IMR-90 (cell line): ENCODE results near the gene RPL4. TPM values are rescaled to one million over a fixed set of nuclear protein-coding genes. Genes with fewer than 3 reads are reported as not detected.

Experiments used
- ATAC-seq: fragments of 200-7000 bp; cut with Tn5 transposase; 2 replicates; pipeline ENCODE4 v1.9.1; 2020; ENCODE audit warnings: low read depth, mild to moderate bottlenecking, moderate library complexity
- BruUV-seq: library from RNA; stranded (reverse); fragments of 400-500 nt; replicated peaks from 2 replicates; lab custom pipeline; 2021; lab: Mats Ljungman, UMichigan
- CTCF ChIA-PET: fragments of 300-600 bp; formaldehyde crosslinking; extraction: SDS; loops from one replicate; lab custom pipeline; 2021; ENCODE audit warnings: antibody characterized with exemption; lab: Yijun Ruan, JAX
- POLR2A ChIA-PET: fragments of 300-600 bp; sonication (Branson Sonifier 250); formaldehyde crosslinking; loops from one replicate; lab custom pipeline; 2022; ENCODE audit warnings: antibody characterized with exemption; ENCODE audit not compliant: unreplicated experiment; lab: Charles Lee
- DNase-seq: peaks from one replicate; pipeline ENCODE4 v3.0.0; 2013
- H2AFZ ChIP-seq: replicated peaks from 2 replicates; pipeline ENCODE3; 2013; ENCODE audit warnings: low read length, mild to moderate bottlenecking; ENCODE audit not compliant: poor library complexity
- H2AK5ac ChIP-seq: 2 replicates; pipeline ENCODE4 v1.6.1; 2013; ENCODE audit warnings: low read depth, low read length, inconsistent platforms
- H2AK9ac ChIP-seq: replicated peaks from 2 replicates; pipeline ENCODE3; 2013; ENCODE audit warnings: mild to moderate bottlenecking, low read depth, low read length, moderate library complexity; ENCODE audit not compliant: poor library complexity
- H2BK120ac ChIP-seq: 2 replicates; pipeline ENCODE4 v1.6.1; 2013; ENCODE audit warnings: low read depth, low read length, inconsistent platforms
- H2BK15ac ChIP-seq: 3 replicates; pipeline ENCODE4 v1.6.1; 2013; ENCODE audit warnings: low read depth, low read length, inconsistent platforms
- H2BK20ac ChIP-seq: 2 replicates; pipeline ENCODE4 v1.6.1; 2013; ENCODE audit warnings: low read depth, mild to moderate bottlenecking, inconsistent platforms, low read length, moderate library complexity
- H2BK5ac ChIP-seq: 2 replicates; pipeline ENCODE4 v1.6.1; 2013; ENCODE audit warnings: mild to moderate bottlenecking, low read depth, low read length, inconsistent platforms; ENCODE audit not compliant: poor library complexity, severe bottlenecking
- H3K14ac ChIP-seq: replicated peaks from 2 replicates; pipeline ENCODE4 v1.6.1; 2013; ENCODE audit warnings: low read depth, low read length, inconsistent platforms
- H3K18ac ChIP-seq: 2 replicates; pipeline ENCODE4 v1.6.1; 2013; ENCODE audit warnings: low read depth, low read length, control low read depth
- H3K23ac ChIP-seq: 2 replicates; pipeline ENCODE4 v1.6.1; 2013; ENCODE audit warnings: low read depth, low read length, inconsistent platforms
- H3K27ac ChIP-seq: 2 replicates; pipeline ENCODE4 v1.5.1; 2013; ENCODE audit warnings: mild to moderate bottlenecking, control low read depth, low read length; ENCODE audit not compliant: insufficient read depth
- H3K27me3 ChIP-seq: 2 replicates; pipeline ENCODE4 v1.6.1; 2013; ENCODE audit warnings: low read length; ENCODE audit not compliant: control insufficient read depth, insufficient read depth
- H3K36me3 ChIP-seq: 2 replicates; pipeline ENCODE4 v1.6.1; 2013; ENCODE audit warnings: low read length, mixed read lengths; ENCODE audit not compliant: control insufficient read depth, insufficient read depth
- H3K4ac ChIP-seq: 2 replicates; pipeline ENCODE4 v1.6.1; 2013; ENCODE audit warnings: low read depth, low read length, inconsistent platforms
- H3K4me1 ChIP-seq: 2 replicates; pipeline ENCODE4 v1.6.1; 2013; ENCODE audit warnings: low read length, mixed read lengths; ENCODE audit not compliant: control insufficient read depth, insufficient read depth
- H3K4me2 ChIP-seq: 2 replicates; pipeline ENCODE4 v1.6.1; 2013; ENCODE audit warnings: low read depth, mild to moderate bottlenecking, control low read depth, low read length, moderate library complexity
- H3K4me3 ChIP-seq: 2 replicates; pipeline ENCODE4 v1.5.1; 2013; ENCODE audit warnings: low read depth, mild to moderate bottlenecking, control low read depth, low read length, moderate library complexity; ENCODE audit not compliant: insufficient read depth
- H3K56ac ChIP-seq: 2 replicates; pipeline ENCODE4 v1.6.1; 2013; ENCODE audit warnings: low read length, inconsistent platforms; ENCODE audit not compliant: insufficient read depth; ENCODE audit errors: extremely low read depth
- H3K79me1 ChIP-seq, 2 experiments: 2 replicates each; pipeline ENCODE4 v1.6.1; 2013; ENCODE audit warnings: low read length in 2 of 2, inconsistent platforms in 1 of 2, low read depth in 1 of 2
- H3K9ac ChIP-seq: 2 replicates; pipeline ENCODE4 v1.6.1; 2013; ENCODE audit warnings: low read depth, low read length, control low read depth
- H3K9me1 ChIP-seq: 2 replicates; pipeline ENCODE4 v1.6.1; 2013; ENCODE audit warnings: low read length, inconsistent platforms; ENCODE audit not compliant: insufficient read depth
- H3K9me3 ChIP-seq: 2 replicates; pipeline ENCODE4 v1.6.1; 2013; ENCODE audit warnings: low read length; ENCODE audit not compliant: control insufficient read depth, insufficient read depth
- H4K20me1 ChIP-seq: 2 replicates; pipeline ENCODE4 v1.6.1; 2013; ENCODE audit warnings: low read length, inconsistent platforms; ENCODE audit not compliant: insufficient read depth
- H4K5ac ChIP-seq: 2 replicates; pipeline ENCODE4 v1.6.1; 2013; ENCODE audit warnings: mild to moderate bottlenecking, low read depth, low read length, control low read depth
- H4K8ac ChIP-seq, 2 experiments: 2 replicates each; pipeline ENCODE4 v1.6.1; 2013; ENCODE audit warnings: low read depth in 2 of 2, low read length in 2 of 2, control low read depth in 1 of 2, inconsistent platforms in 1 of 2
- H4K91ac ChIP-seq: 2 replicates; pipeline ENCODE4 v1.6.1; 2013; ENCODE audit warnings: low read depth, low read length, inconsistent platforms; ENCODE audit not compliant: insufficient read depth
- BHLHE40 ChIP-seq: fragments of 150-350 bp; IDR thresholded peaks from 2 replicates; pipeline ENCODE4 v1.6.1; 2016; ENCODE audit warnings: mild to moderate bottlenecking, low read depth, low read length
- CEBPB ChIP-seq: IDR thresholded peaks from 2 replicates; pipeline ENCODE4 v1.6.1; 2012; ENCODE audit warnings: low read depth, low read length, improper control_type of control experiment
- CHD1 ChIP-seq: IDR thresholded peaks from 2 replicates; pipeline ENCODE4 v1.6.1; 2012; ENCODE audit warnings: low read depth, low read length, improper control_type of control experiment
- FOS ChIP-seq: fragments of 150-350 bp; IDR thresholded peaks from 2 replicates; pipeline ENCODE4 v1.6.1; 2016; ENCODE audit warnings: low read depth, low read length
- MAFK ChIP-seq: IDR thresholded peaks from 2 replicates; pipeline ENCODE4 v1.6.1; 2012; ENCODE audit warnings: low read depth, low read length, improper control_type of control experiment
- MXI1 ChIP-seq: IDR thresholded peaks from 2 replicates; pipeline ENCODE4 v1.6.1; 2012; ENCODE audit warnings: low read depth, mild to moderate bottlenecking, low read length, moderate library complexity, borderline replicate concordance
- RAD21 ChIP-seq: IDR thresholded peaks from 2 replicates; pipeline ENCODE4 v1.6.1; 2012; ENCODE audit warnings: low read length, improper control_type of control experiment
- RCOR1 ChIP-seq: IDR thresholded peaks from 2 replicates; pipeline ENCODE4 v1.6.1; 2012; ENCODE audit warnings: mild to moderate bottlenecking, low read length, improper control_type of control experiment; ENCODE audit not compliant: insufficient replicate concordance
- WGBS, 2 experiments: methylation state at CpG; one replicate each; pipeline versions ENCODE4 v1.1.5 to v1.1.7; 2013; ENCODE audit warnings: missing lambda C conversion rate in 2 of 2; ENCODE audit not compliant: insufficient read length in 1 of 2; ENCODE audit errors: extremely low coverage in 2 of 2; 5-methylcytosine and 5-hydroxymethylcytosine counted together
- dilution Hi-C: fragments of 300-500 bp; cut with HindIII; formaldehyde crosslinking; loops from one replicate; pipeline ENCODE4 v1.14.3; 2018; ENCODE audit warnings: low sequenced_read_pairs; ENCODE audit not compliant: unreplicated experiment
- in situ Hi-C: fragments of 300-500 bp; cut with MboI; formaldehyde crosslinking; loops from 3 replicates; pipeline ENCODE4 v1.14.3; 2019; ENCODE audit warnings: low sequenced_read_pairs, inconsistent platforms, mixed read lengths
- intact Hi-C: fragments of 100-400 bp; cut with micrococcal nuclease; formaldehyde crosslinking; loops from 2 replicates; pipeline ENCODE4 v1.10.0; 2022
- polyA plus RNA-seq, 3 experiments: library from polyadenylated mRNA; depleted of rRNA; stranded (reverse); fragments of >200 nt; gene quantifications; 2 replicates each; pipeline ENCODE4 v1.2.3, GENCODE V29; 2012; ENCODE audit warnings: low replicate concordance in 1 of 3
- total RNA-seq: library from RNA; depleted of rRNA; stranded (reverse); fragments of >200 nt; gene quantifications from 2 replicates; pipeline ENCODE4 v1.2.3, GENCODE V29; 2012
- TF ChIP-seq, protein P1 (sequence below): conservative IDR thresholded peaks from 2 replicates; pipeline ENCODE4 v1.5.1; 2012; ENCODE audit warnings: mild to moderate bottlenecking, low read depth, low read length, improper control_type of control experiment

The RPL4 gene
- total and polyA plus RNA-seq, 2 of the 4 experiments (the other 2 are of a cell fraction): 4,083 to 13,244 TPM

DNA sequence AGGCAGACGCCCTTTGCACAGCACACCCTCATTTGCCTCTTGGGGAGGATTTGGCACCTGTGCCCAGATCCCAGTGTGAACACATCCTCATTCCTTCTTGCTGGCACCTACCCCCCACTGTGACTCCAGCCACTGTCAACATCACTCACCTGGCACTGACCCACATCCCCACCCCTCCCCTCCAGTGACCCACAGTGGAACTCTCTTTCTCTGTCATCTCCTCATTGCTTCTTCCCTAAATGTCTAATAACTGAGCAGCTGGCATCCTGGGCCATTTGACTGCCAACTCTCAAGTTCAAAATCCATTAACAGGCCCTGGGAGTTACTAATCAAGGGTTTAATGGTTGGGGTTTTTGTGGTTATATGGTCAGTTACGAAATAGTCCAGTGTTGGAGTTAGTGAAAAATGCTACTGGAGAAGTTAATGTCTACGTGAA, 21.5 kb downstream of the RPL4 start:
- Histone ChIP-seq H2BK15ac (no peak overlapping the region), H3K9ac (no peak overlapping the region), H3K9me3 (no peaks in the 10 kb centered on the region), H2AFZ (no peak overlapping the region), H4K91ac (no peak overlapping the region), H3K36me3 (peaks cover 36% of the 10 kb centered on the region), H3K27me3 (no peaks in the 10 kb centered on the region), H3K56ac (no peak overlapping the region), H4K8ac (no peak overlapping the region), H2AK5ac (no peak overlapping the region), H3K79me1 (peaks cover 41 to 43% of the 10 kb centered on the region in 2 experiments), H3K27ac (no peak overlapping the region), H2AK9ac (no peak overlapping the region), H3K4me1 (peaks cover 5% of the 10 kb centered on the region; the same call in 1 of the 2 replicates), H4K20me1 (peaks cover 6% of the 10 kb centered on the region), H3K4ac (no peak overlapping the region), H2BK5ac (no peak overlapping the region), H3K23ac (no peak overlapping the region), H3K14ac (no peak overlapping the region), H2BK20ac (no peak overlapping the region), H3K18ac (no peak overlapping the region), H4K5ac (no peak overlapping the region), H3K4me2 (no peak overlapping the region), H3K9me1 (peaks cover 18% of the 10 kb centered on the region), H2BK120ac (no peak overlapping the region), H3K4me3 (no peak overlapping the region)
- intact Hi-C loops (no loop called here), in situ Hi-C loops (loop anchor here (25.0 kb wide), 1 partner anchor 571 kb away; no protein-coding TSS in a partner anchor), dilution Hi-C loops (no loop called here)
- ChIA-PET POLR2A (no interaction called here), CTCF (no interaction called here)
- peak; percentile 14; the same call in 1 of the 2 replicates for ATAC-seq
- BruUV-seq: no TSS peak
- TF ChIP-seq CHD1 (no peak), FOS (no peak), BHLHE40 (no peak), MAFK (no peak), MXI1 (no peak), RAD21 (no peak), RCOR1 (no peak), CEBPB (peak; percentile 55)
- TF ChIP-seq, protein P1, sequence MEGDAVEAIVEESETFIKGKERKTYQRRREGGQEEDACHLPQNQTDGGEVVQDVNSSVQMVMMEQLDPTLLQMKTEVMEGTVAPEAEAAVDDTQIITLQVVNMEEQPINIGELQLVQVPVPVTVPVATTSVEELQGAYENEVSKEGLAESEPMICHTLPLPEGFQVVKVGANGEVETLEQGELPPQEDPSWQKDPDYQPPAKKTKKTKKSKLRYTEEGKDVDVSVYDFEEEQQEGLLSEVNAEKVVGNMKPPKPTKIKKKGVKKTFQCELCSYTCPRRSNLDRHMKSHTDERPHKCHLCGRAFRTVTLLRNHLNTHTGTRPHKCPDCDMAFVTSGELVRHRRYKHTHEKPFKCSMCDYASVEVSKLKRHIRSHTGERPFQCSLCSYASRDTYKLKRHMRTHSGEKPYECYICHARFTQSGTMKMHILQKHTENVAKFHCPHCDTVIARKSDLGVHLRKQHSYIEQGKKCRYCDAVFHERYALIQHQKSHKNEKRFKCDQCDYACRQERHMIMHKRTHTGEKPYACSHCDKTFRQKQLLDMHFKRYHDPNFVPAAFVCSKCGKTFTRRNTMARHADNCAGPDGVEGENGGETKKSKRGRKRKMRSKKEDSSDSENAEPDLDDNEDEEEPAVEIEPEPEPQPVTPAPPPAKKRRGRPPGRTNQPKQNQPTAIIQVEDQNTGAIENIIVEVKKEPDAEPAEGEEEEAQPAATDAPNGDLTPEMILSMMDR: no peak
- peak; percentile 52 for DNase-seq
- 100% methylated on average over 2 of the region's 3 CpGs; no CpG with 5 or more reads in 1 of the 2 experiments for WGBS, 2 experiments
